GM12892 (cell line): Measurements from ENCODE around the gene DGCR8.

Experiments
- POLR2A ChIP-seq: IDR thresholded peaks from 2 replicates; pipeline ENCODE4 v1.6.1; 2011; ENCODE audit warnings: low read depth, low read length, control low read depth
- POLR2AphosphoS5 ChIP-seq: IDR thresholded peaks from 2 replicates; pipeline ENCODE4 v1.6.1; 2011; ENCODE audit warnings: low read depth, low read length, control low read depth
- TAF1 ChIP-seq: IDR thresholded peaks from 2 replicates; pipeline ENCODE4 v1.6.1; 2011; ENCODE audit warnings: low read depth, mild to moderate bottlenecking, control low read depth, low read length, borderline replicate concordance

- no peak for TF ChIP-seq POLR2A
- no peak for TF ChIP-seq POLR2AphosphoS5
- no peak for TF ChIP-seq TAF1
These were observed 58.8 kb downstream of the DGCR8 start for GRCh38 chr22:20138868-20139267.
